Stimulated activated CD8-positive, alpha-beta memory T cell treated with anti-CD3 and anti-CD28 coated beads, Interleukin-4, amount 100 ng/mL, for 1 hour (primary cell): ENCODE data around the gene DPP10.

ENCODE experiments used
- DNase-seq, 2 donors: peaks; one replicate each; pipeline ENCODE4 v3.0.0-alpha.2; 2020; ENCODE audit warnings: low read depth in 2 of 2, low spot score in 1 of 2

Gene DPP10

GRCh38 chr2:114580691-114581090, 138.2 kb downstream of the DPP10 start:
- DNase-seq = no peak

- DNase-seq = no peak
These were observed 155.9 kb downstream of the DPP10 start for GRCh38 chr2:114598329-114598728.

GRCh38 chr2:114609203-114609602, 166.8 kb downstream of the DPP10 start:
- DNase-seq = no peak

- DNase-seq = no peak
These were observed 167.4 kb downstream of the DPP10 start for GRCh38 chr2:114609801-114610200.

GRCh38 chr2:114610677-114611076, 168.2 kb downstream of the DPP10 start:
- DNase-seq = no peak

- no peak for DNase-seq
These were observed 172.2 kb downstream of the DPP10 start for GRCh38 chr2:114614592-114614991.

GRCh38 chr2:114628481-114628880, 186.0 kb downstream of the DPP10 start:
- no peak for DNase-seq

- DNase-seq = no peak
These were observed 188.7 kb downstream of the DPP10 start for GRCh38 chr2:114631146-114631545.

GRCh38 chr2:114642166-114642770, 199.8 kb downstream of the DPP10 start:
- DNase-seq = no peak

- no peak for DNase-seq
These were observed 200.6 kb downstream of the DPP10 start for GRCh38 chr2:114642988-114643553.

GRCh38 chr2:114651933-114652332, 209.5 kb downstream of the DPP10 start:
- DNase-seq = no peak

- DNase-seq = no peak
These were observed 217.4 kb downstream of the DPP10 start for GRCh38 chr2:114659880-114660279.

GRCh38 chr2:114661971-114662939, 219.8 kb downstream of the DPP10 start:
- DNase-seq = no peak

GRCh38 chr2:114668415-114668814, 226.0 kb downstream of the DPP10 start:
- DNase-seq = no peak

- no peak for DNase-seq
These were observed 240.8 kb downstream of the DPP10 start for GRCh38 chr2:114683251-114683650.

GRCh38 chr2:114684403-114684802, 242.0 kb downstream of the DPP10 start:
- no peak for DNase-seq

- DNase-seq = no peak
These were observed 242.7 kb downstream of the DPP10 start for GRCh38 chr2:114685102-114685501.

GRCh38 chr2:114688241-114688640, 245.8 kb downstream of the DPP10 start:
- no peak for DNase-seq

- no peak for DNase-seq
These were observed 256.1 kb downstream of the DPP10 start for GRCh38 chr2:114698520-114698919.

GRCh38 chr2:114699423-114699944, 257.0 kb downstream of the DPP10 start:
- no peak for DNase-seq

GRCh38 chr2:114700440-114700839, 258.0 kb downstream of the DPP10 start:
- DNase-seq = no peak
